Esophagus mucosa (tissue), 1 donor: Measurements from ENCODE around the gene HNRNPC. TPM values are rescaled to one million over a fixed set of nuclear protein-coding genes. Genes with fewer than 3 reads are reported as not detected.
A peak's percentile ranks its signal among the peaks of the same experiment; 100 is the strongest.
"Not testable (repeated sequence)": the region's sequence is repeated elsewhere in the genome, so short reads cannot be mapped to it uniquely, and the experiment has no call there.

ENCODE experiments used
- ATAC-seq: fragments of 200-7000 bp; cut with Tn5 transposase; one replicate; pipeline ENCODE4 v1.9.1; 2020
- total RNA-seq: library from RNA; stranded (reverse); gene quantifications from one replicate; pipeline ENCODE4 v1.2.4, GENCODE V29; 2023
- donor health status: DM: yes; HTN: yes; CAD: no.

HNRNPC gene
- total RNA-seq, 1 donor from 2014 or later: 415 TPM

- ATAC-seq: no peak
Measured at GRCh38 chr14:21241218-21241819, 27.9 kb downstream of the HNRNPC start.

GRCh38 chr14:21240417-21240816 lies 28.8 kb downstream of the HNRNPC start:
- ATAC-seq: no peak

GRCh38 chr14:21238823-21239518 lies 30.3 kb downstream of the HNRNPC start:
- ATAC-seq: no peak

GRCh38 chr14:21236948-21237797 lies 32.1 kb downstream of the HNRNPC start:
- ATAC-seq: no peak

GRCh38 chr14:21234112-21234511 lies 35.1 kb downstream of the HNRNPC start:
- ATAC-seq: no peak

GRCh38 chr14:21233457-21234076 lies 35.7 kb downstream of the HNRNPC start:
- no peak for ATAC-seq

- no peak for ATAC-seq
Measured at GRCh38 chr14:21231020-21231652, 38.1 kb downstream of the HNRNPC start.

GRCh38 chr14:21229821-21230220 lies 39.4 kb downstream of the HNRNPC start:
- no peak for ATAC-seq

- ATAC-seq: no peak
Measured at GRCh38 chr14:21227981-21228380, 41.3 kb downstream of the HNRNPC start.

- ATAC-seq: no peak
Measured at GRCh38 chr14:21227150-21227549, 42.1 kb downstream of the HNRNPC start.

- ATAC-seq: no peak
Measured at GRCh38 chr14:21226467-21226866, 42.8 kb downstream of the HNRNPC start.

GRCh38 chr14:21225164-21225563 lies 44.1 kb downstream of the HNRNPC start:
- not testable (repeated sequence) for ATAC-seq

GRCh38 chr14:21220874-21221477 lies 48.3 kb downstream of the HNRNPC start:
- no peak for ATAC-seq

GRCh38 chr14:21219561-21220111 lies 49.6 kb downstream of the HNRNPC start:
- ATAC-seq: no peak

- no peak for ATAC-seq
Measured at GRCh38 chr14:21219120-21219519, 50.1 kb downstream of the HNRNPC start.

- no peak for ATAC-seq
Measured at GRCh38 chr14:21215879-21216251, 53.4 kb downstream of the HNRNPC start.

- ATAC-seq: peak; percentile 49
Measured at GRCh38 chr14:21215130-21215878, 53.9 kb downstream of the HNRNPC start.

GRCh38 chr14:21213652-21214051 lies 55.6 kb downstream of the HNRNPC start:
- no peak for ATAC-seq

- not testable (repeated sequence) for ATAC-seq
Measured at GRCh38 chr14:21212824-21213223, 56.4 kb downstream of the HNRNPC start.

GRCh38 chr14:21211509-21211908 lies 57.7 kb downstream of the HNRNPC start:
- no peak for ATAC-seq

- no peak for ATAC-seq
Measured at GRCh38 chr14:21210023-21210422, 59.2 kb downstream of the HNRNPC start.
